ENCODE data around the gene KLHL7. TPM values are rescaled to one million over a fixed set of nuclear protein-coding genes. Genes with fewer than 3 reads are reported as not detected.

KLHL7 gene, protein sequence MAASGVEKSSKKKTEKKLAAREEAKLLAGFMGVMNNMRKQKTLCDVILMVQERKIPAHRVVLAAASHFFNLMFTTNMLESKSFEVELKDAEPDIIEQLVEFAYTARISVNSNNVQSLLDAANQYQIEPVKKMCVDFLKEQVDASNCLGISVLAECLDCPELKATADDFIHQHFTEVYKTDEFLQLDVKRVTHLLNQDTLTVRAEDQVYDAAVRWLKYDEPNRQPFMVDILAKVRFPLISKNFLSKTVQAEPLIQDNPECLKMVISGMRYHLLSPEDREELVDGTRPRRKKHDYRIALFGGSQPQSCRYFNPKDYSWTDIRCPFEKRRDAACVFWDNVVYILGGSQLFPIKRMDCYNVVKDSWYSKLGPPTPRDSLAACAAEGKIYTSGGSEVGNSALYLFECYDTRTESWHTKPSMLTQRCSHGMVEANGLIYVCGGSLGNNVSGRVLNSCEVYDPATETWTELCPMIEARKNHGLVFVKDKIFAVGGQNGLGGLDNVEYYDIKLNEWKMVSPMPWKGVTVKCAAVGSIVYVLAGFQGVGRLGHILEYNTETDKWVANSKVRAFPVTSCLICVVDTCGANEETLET
- 22.9 and 27.7 TPM in 2 replicates for total RNA-seq

DNA sequence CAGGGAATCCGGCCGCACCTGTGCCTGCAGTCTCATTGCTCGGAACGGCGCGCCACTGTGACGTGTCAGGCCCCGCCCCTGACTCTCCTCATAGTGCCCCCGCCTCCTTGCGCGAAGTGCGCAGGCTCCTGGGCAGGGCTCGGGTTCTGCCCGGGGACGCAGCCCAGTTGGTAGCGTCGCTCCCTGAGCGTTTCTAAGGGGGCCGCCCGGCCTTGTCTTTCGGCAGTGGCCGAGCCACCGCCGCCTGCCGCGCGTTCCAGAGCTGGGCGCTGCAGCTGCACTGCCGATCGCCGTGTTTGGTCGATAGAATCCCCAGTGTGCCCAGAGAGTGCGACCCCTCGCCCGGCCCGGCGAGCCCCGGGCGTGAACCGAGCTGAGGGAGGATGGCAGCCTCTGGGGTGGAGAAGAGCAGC, at the start of gene KLHL7:
Gene KLHL7 (plus strand): TSS at position 142 of the 413 bp plus-strand sequence. CDS start 242 bp downstream, at position 384.

DNA sequence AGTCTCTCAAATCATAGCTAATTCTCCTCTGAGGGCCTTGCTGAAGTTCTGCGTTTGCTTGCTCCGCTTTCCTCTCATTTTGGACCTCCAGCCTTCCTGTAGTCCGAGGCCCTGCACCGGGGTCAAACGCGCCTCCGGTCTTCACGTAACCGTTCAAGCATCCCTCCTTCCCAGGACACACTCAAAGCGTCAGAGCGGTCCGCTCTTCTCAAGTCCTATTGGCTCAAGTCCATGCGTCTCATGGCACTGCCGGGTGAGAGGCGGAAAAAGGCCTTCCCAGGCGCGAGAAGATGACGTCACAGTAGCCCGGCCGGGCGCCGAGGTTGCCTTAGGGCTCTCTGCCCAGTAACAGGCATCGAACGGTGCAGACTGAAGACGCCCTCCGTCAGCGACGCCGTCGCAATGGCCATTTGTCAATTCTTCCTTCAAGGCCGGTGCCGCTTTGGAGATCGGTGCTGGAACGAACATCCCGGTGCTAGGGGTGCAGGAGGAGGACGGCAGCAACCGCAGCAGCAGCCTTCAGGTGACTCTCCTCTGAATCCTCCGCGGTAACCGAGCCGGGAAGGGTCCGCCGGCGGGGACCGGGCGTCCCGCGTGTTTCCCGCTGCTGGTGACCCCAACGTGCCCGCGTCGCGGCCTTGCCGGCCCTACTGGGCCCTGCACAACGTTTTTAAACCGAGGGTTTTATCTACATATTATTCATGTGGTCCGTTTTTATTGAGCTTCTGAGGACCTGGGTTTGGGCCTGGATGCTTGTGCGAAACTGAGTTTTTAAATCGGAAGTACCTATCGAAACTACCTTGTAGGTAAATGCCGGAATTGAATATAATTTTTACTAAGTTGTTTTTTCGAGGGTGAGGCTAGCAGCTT, 76.3 kb downstream of the KLHL7 start, which contains the start of gene NUP42:
Gene NUP42 (plus strand): TSS at position 365 of the 870 bp plus-strand sequence. CDS start 38 bp downstream, at position 403.

Other genes with a start within 250 kb of the KLHL7 start
- 56.4 and 83.0 TPM in 2 replicates for gene HYCC1, start 91.7 kb upstream of the KLHL7 start, total RNA-seq
- gene NUP42, start 76.3 kb downstream of the KLHL7 start, total RNA-seq = 18.0 and 35.6 TPM in 2 replicates
- gene GPNMB, start 141.0 kb downstream of the KLHL7 start, total RNA-seq = 5.1 and 13.7 TPM in 2 replicates
- gene MALSU1, start 193.6 kb downstream of the KLHL7 start, total RNA-seq = 76.0 and 82.0 TPM in 2 replicates